Measurements from ENCODE around the gene PLA2G12A. TPM values are rescaled to one million over a fixed set of nuclear protein-coding genes. Genes with fewer than 3 reads are reported as not detected.

Gene PLA2G12A
- total and polyA plus RNA-seq, 9 of the 15 experiments (the other 6 are each of a cell fraction or from before 2014, with no cell fraction given) = 24.2 to 226 (median 80.5) TPM

GRCh38 chr4:109702950-109703663, 26.8 kb downstream of the PLA2G12A start, which contains the start of gene CASP6 (continued):
- no peak for TF ChIP-seq MLX (CRISPR knock-in tag; conservative IDR thresholded peaks at IDR 0.05)
- no peak for TF ChIP-seq CBFB (CRISPR knock-in tag; IDR thresholded peaks at IDR 0.05)
- no peak for TF ChIP-seq ZFP91 (CRISPR knock-in tag; IDR thresholded peaks at IDR 0.05)
- no peak for TF ChIP-seq ZNF511 (CRISPR knock-in tag; IDR thresholded peaks at IDR 0.05)
- no peak for TF ChIP-seq ZNF518B (CRISPR knock-in tag; IDR thresholded peaks at IDR 0.05)
- no peak for TF ChIP-seq ASH1L (IDR thresholded peaks at IDR 0.05; ENCODE audit: borderline replicate concordance, low read depth, partially characterized antibody)
- no peak for TF ChIP-seq TAF1 (IDR thresholded peaks at IDR 0.05; ENCODE audit: control insufficient read depth, extremely low read depth, insufficient read depth, low read length, severe bottlenecking)
- TF ChIP-seq CBX2 (IDR thresholded peaks at IDR 0.05; ENCODE audit: insufficient read depth, low read length, poor library complexity, severe bottlenecking) = no peak
- TF ChIP-seq CCNT2 (IDR thresholded peaks at IDR 0.05; ENCODE audit: borderline replicate concordance, extremely low read depth, insufficient read length, low read depth, low read length) = peak; percentile 71
- TF ChIP-seq LEF1 (IDR thresholded peaks at IDR 0.05) = no peak
- no peak for TF ChIP-seq HEY1 (CRISPR knock-in tag; IDR thresholded peaks at IDR 0.05; ENCODE audit: borderline replicate concordance)
- TF ChIP-seq PRPF4 (IDR thresholded peaks at IDR 0.05; ENCODE audit: insufficient read depth, low read depth, low read length, poor library complexity, severe bottlenecking) = no peak
- TF ChIP-seq FOXJ3 (CRISPR knock-in tag; IDR thresholded peaks at IDR 0.05) = no peak
- TF ChIP-seq STAT6 (CRISPR knock-in tag; IDR thresholded peaks at IDR 0.05) = no peak
- no peak for TF ChIP-seq ATF4 (CRISPR knock-in tag; IDR thresholded peaks at IDR 0.05)
- TF ChIP-seq CBFA2T3 (IDR thresholded peaks at IDR 0.05) = no peak

Data from K562 (cell line).